HG03460 (cell line): ENCODE results near the gene ARHGEF2.
A peak's percentile ranks its signal among the peaks of the same experiment; 100 is the strongest.

Source experiments
- ATAC-seq: cut with Tn5 transposase; IDR thresholded peaks from one replicate; pipeline ENCODE4 v1.9.1; 2021; ENCODE audit not compliant: unreplicated experiment

Gene ARHGEF2

GRCh38 chr1:155971910-155972809 is 6.2 kb downstream of the ARHGEF2 start:
- no peak for ATAC-seq

- ATAC-seq, result peak; percentile 66
Measured at GRCh38 chr1:155970531-155971167, 7.7 kb downstream of the ARHGEF2 start.

- ATAC-seq, result no peak
Measured at GRCh38 chr1:155969377-155969791, 9.0 kb downstream of the ARHGEF2 start.

- no peak for ATAC-seq
Measured at GRCh38 chr1:155968670-155969069, 9.7 kb downstream of the ARHGEF2 start.

- ATAC-seq, result no peak
Measured at GRCh38 chr1:155968051-155968400, 10.3 kb downstream of the ARHGEF2 start.

- ATAC-seq, result no peak
Measured at GRCh38 chr1:155967341-155968050, 10.9 kb downstream of the ARHGEF2 start.

- no peak for ATAC-seq
Measured at GRCh38 chr1:155966750-155967149, 11.6 kb downstream of the ARHGEF2 start.

GRCh38 chr1:155966135-155966534 is 12.2 kb downstream of the ARHGEF2 start:
- no peak for ATAC-seq

- no peak for ATAC-seq
Measured at GRCh38 chr1:155964193-155964592, 14.2 kb downstream of the ARHGEF2 start.

- no peak for ATAC-seq
Measured at GRCh38 chr1:155962599-155963211, 15.6 kb downstream of the ARHGEF2 start.

GRCh38 chr1:155961937-155962336 is 16.4 kb downstream of the ARHGEF2 start:
- ATAC-seq, result no peak

GRCh38 chr1:155960081-155960745 is 18.1 kb downstream of the ARHGEF2 start:
- ATAC-seq, result no peak

GRCh38 chr1:155957411-155957915 is 20.9 kb downstream of the ARHGEF2 start:
- no peak for ATAC-seq

- no peak for ATAC-seq
Measured at GRCh38 chr1:155954645-155955044, 23.7 kb downstream of the ARHGEF2 start.

GRCh38 chr1:155952505-155952890 is 25.8 kb downstream of the ARHGEF2 start:
- no peak for ATAC-seq

- no peak for ATAC-seq
Measured at GRCh38 chr1:155951753-155952504, 26.4 kb downstream of the ARHGEF2 start.

GRCh38 chr1:155950829-155951228 is 27.5 kb downstream of the ARHGEF2 start:
- no peak for ATAC-seq

- ATAC-seq, result no peak
Measured at GRCh38 chr1:155947741-155948140, 30.6 kb downstream of the ARHGEF2 start.

GRCh38 chr1:155947292-155947691 is 31.1 kb downstream of the ARHGEF2 start:
- no peak for ATAC-seq
